GM18951 (cell line): ENCODE results near the gene P2RY2.

Experiments
- POLR2A ChIP-seq: IDR thresholded peaks from 4 replicates; pipeline ENCODE4 v1.6.1; 2011; ENCODE audit warnings: mild to moderate bottlenecking; ENCODE audit not compliant: insufficient read length, insufficient read depth; ENCODE audit errors: extremely low read depth
- in situ Hi-C: fragments of 300-500 bp; cut with MboI; formaldehyde crosslinking; loops from one replicate; pipeline ENCODE4 v1.12.0; 2022; ENCODE audit warnings: low sequenced_read_pairs, mixed read lengths, inconsistent platforms; ENCODE audit not compliant: unreplicated experiment

The P2RY2 gene

DNA sequence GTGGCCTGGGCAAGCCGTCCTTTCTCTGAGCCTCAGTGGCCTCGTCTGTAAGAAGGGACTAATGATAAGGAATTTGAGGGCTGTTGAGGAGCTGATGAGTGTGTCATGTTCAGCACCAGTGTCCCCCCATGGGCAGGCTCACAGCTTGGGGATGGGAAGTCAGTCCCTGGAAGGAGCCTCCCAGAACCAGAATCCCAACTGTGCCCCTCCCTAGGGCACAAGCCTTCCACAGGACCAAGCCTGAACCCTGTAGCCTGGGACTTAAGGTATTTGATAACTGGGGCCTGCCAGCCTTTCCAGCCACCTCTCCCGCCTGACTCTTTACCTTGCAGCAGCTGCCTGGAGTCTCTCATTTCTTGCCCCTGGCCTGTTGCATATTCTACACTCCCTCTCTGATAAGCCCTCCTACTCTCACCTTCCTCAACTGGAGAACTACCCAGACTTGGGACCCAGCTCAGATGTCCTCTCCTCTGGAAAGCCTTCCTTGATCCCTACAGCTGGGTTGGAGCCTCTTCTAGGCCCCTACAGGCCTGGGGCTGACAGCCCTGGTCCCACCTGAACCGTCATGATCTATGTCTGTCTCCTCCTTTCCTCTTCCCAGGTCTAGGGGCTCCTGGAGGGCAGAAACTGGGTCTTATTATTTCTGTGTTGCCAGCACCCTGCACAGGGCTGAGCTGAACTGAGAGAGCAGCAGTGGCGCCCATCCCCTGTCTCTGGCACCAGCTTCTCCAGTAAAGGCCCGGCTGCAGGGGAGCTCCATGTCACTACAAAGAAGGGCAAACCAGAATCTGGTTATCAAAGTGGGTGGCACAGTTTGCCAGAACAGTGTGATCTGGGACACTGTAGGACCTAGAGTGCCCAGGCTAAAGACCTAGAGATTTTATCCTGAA, 1.6 kb downstream of the P2RY2 start:
- in situ Hi-C loops: no loop called here
- no peak for TF ChIP-seq POLR2A

DNA sequence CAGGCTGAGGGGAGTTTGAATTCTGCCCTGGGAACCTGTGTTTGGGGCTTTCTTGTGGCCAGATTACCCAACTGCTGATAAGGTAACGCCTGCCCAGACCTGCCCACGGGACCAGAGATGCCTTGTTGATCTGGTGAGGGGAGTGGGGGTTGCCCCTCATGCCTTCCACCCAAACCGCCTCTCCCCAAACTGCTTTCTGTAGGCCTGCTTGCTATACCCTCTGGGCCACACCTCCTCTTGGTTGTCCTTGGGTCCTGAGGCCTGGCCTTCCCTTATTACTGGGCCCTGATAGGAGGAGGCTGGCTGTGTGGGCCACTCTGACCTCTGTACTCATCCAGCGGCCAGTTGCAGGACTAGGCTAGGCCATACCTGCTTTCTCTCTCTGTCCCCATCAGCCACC, 3.4 kb downstream of the P2RY2 start:
- in situ Hi-C loops: no loop called here
- no peak for TF ChIP-seq POLR2A

DNA sequence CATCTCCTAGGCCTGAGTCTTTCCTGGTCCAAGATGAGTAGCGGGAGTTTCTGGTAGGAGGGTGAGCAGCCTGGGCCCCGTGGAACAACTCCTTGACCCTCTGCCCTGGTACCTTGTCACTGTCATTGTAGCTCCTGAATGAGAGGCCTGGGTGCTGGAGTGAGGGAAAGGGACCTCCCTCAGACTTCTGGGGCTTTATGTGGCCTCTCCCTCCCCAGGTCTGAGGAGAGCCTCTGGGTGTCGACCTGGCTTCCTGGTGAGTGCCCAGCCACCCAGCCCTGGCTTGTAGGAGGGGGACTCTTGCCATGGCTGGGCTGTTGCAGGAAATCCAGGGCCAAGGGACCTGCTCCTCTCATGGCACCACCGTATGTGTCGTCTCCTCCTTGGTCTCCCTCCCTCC, 3.9 kb downstream of the P2RY2 start:
- in situ Hi-C loops: no loop called here
- no peak for TF ChIP-seq POLR2A

DNA sequence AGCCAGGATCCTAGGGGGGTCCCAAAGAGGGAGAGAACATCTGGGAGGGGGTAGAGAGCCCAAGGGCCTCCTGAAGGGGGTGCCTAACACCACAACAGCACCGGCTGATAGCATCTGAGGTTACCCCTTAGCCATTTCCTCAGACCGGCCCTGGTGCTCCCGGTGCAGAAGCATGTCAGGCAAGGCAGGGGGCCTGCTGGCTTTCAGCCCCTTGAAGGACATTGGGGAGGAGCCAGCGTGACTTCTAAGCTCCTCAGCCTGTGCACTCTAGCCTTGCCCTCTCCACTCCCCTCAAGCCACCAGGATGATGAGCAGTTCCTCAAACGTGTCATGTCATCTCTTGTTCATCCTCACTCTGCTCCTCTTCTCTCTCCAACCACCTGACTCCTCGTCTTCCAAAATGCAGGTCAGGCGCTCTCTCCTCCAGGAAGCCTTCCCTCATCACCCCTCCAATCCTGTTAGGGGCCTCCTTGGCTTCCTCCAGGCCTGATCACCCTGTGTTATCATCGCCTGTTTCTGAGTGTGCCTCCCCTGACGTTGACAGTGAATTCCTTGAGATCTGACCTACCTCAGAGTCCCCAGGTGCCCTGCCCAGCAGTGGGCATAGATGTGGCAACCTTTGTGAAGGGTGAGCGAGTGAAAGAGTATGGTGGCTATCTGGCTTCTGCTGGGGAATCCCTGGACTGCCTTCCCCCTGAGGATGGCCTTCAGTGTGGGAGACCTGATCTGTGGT, 6.1 kb downstream of the P2RY2 start:
- in situ Hi-C loops: no loop called here
- TF ChIP-seq POLR2A: no peak

DNA sequence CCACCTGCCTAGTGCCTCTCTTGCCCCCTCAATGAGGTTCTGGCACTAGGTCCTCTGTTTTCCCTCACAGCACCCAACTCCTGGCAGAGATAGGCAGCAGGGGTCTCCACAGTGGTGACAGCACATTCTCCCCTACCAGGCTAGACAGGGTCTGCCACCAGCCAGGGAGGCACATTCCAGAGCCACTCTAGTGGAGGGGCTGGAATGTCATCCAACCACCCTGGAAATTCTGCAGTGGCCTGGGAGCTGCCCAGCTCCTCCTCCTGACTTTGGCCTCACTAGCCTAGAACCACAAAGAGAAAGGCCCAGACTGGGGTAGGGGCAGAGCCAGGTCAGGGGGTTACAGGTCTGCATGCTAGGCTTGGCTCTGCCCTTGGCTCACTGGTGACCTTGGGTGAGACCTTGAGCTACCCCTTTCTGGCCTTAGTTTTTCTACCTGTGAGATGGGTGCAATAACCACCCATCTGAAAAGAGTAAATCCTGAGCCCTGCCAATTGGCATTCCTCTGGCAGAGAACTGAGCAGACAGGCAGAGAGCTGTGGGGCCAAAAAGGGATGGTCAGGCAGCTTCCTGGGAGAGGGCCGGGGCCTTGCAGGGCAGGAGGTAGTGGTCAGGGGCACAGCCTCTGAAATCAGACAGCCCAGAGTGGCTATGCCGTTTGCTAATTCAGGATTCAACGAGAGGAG, 7.1 kb downstream of the P2RY2 start:
- in situ Hi-C loops: no loop called here
- TF ChIP-seq POLR2A: no peak

DNA sequence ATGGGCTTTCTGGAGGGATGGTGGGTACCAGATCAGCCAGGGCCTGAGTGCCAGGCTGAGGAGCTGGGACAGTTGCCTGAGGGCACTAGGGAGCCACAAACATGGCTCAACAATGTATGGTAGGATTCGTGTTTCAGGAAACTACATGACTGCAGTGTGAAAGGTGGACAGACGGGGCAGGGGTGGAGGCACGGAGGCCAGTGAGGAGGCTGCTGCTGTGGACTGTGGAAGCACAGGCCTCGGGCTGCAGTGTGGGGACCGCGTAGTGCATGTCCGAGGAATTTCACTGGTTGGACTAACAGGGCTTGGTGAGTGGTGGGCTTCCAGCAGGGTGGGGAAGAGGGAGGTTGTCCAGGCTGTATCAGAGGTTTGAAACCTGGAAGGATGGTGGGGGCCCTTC, 7.8 kb downstream of the P2RY2 start:
- TF ChIP-seq POLR2A: no peak
- in situ Hi-C loops: no loop called here

DNA sequence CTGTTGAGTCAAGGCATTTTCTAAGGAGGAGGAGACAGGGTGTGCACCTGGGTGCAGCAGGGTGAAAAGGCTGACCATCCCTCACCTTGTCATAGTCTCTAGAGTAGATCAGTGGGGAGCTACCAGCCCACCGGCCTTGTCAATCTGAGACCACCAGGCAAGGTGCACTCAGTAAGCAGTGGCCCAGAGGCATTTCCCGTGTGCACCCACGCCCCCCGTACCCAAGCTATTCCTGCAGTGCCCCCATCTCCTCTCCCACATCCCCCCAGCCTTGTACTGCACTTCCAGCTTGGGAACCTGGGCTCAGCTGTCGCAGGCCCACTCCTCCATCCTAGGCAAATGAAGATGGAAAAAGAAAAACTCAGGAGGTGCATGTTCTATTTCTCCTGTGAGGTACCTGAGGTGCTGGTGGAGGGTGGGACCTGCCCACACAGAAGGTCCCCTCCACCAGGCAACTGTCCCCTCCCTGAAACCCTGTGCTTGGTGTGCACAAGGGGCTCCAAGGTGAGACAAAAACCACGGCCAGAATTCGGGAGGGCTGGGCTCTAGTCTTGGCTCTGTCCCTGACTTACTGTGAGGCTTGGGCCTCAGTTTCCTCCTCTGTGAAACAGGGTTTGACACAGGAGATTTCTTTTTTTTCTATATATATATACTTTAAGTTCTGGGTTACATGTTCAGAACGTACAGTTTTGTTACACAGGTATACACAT, 8.4 kb downstream of the P2RY2 start:
- in situ Hi-C loops: no loop called here
- TF ChIP-seq POLR2A: no peak

DNA sequence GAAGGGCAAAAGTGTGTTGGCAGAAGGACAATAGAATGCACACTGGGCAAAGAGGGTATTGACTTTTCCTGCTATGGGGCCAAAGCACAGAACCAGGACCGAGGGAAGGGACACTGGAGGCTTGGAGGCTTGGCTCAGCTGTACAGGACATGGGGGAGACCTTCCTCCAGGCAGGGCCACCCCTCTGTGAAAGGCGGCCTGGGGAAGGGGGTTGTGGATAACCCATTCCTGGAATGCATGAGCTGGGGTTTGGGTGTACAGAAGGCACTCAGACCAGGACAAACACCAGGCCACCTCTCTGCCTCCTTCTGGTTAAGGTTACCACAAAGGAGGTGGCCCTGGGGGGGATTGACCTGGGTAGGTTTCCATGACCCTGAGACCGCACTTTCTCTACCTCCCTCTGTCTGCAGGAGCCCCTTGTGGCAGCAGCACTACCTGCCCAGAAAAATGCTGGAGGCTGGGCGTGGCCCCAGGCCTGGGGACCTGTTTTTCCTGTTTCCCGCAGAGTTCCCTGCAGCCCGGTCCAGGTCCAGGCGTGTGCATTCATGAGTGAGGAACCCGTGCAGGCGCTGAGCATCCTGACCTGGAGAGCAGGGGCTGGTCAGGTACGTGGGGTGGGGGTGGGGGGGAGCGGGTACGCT, 9.6 kb downstream of the P2RY2 start:
- no peak for TF ChIP-seq POLR2A
- in situ Hi-C loops: no loop called here

DNA sequence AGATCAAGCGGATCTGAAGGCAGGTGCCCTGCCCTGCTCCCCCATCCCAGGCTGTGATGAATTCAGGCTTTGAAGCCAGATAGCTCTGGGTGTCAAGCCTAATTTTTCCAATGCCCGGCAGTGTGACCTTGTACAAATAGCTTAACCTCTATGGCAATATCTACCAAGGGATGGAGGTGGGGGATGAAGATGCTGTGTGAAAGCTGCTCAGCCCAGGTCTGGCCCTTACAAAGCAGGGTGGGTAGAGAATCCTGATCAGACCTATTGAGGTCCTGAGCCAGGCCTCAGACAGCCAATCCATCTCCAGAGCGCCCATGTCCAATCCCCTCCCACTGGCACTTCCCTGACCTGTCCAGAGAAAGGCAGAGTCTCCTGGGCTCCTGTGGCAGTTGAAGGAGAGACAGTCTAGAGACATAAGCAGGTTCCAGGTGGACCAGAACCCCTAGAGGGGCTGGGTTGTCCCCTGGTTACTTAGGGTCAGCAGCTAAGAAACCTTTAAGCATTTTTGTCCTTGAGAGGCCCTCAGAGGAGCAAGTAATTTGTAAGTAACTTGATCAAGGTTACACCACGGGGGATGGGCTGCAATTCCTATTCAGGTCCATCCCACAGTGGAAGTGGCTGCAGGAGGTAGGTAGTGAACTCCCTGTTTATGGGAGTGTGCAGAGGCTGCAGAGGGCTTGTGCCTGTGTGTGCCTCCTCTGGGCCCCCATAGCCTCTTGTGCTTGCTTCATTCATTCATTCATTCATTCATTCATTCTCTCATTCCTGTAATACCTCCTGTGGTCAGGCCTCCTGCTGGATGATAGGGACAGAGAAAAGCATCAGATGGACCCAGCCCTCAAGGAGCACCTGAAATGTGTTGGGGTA, 10.4 kb downstream of the P2RY2 start:
- TF ChIP-seq POLR2A: no peak
- in situ Hi-C loops: no loop called here

DNA sequence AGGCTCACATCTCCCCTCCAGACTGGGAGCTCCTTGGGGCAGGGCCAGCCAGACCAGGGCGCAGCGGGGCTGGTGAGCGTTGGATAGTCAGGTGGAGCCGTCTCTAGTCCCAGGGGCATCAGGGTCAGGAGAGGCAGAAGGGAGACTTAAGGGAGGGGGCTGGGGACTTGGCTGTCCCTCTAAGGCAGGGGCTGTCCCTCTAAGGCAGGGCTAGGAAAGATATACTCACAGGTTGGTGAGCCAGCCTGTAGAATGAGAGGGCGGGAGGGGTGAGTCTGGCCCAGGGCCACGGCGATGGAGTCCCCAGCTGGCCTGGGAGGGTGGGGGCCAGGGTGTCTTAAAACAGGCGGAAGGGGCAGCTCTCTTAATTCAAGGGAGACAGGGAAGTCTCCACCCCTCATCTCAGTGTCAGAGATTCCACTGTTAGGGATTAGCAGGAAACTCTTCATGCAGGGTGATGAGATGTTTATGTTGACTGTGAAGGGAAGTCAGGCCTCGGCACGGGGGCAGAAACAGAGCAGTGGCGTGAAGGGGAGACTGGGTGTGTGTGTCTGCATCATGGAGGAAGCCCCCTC, 11.3 kb downstream of the P2RY2 start:
- TF ChIP-seq POLR2A: no peak
- in situ Hi-C loops: no loop called here
